MM.1S (cell line): ENCODE data around the gene XPO4.

Experiments
- DNase-seq: peaks from one replicate; pipeline ENCODE4 v3.0.0-alpha.2; 2015
- H2AFZ ChIP-seq: fragments of 300-600 bp; sonication (generic); 2 replicates; pipeline ENCODE4 v1.6.0; 2016; ENCODE audit warnings: antibody characterized with exemption, low read length
- H3F3A ChIP-seq: fragments of 300-600 bp; sonication (generic); 2 replicates; pipeline ENCODE4 v1.6.1; 2016; ENCODE audit warnings: mild to moderate bottlenecking, antibody characterized with exemption, low read length, moderate library complexity, mixed read lengths; ENCODE audit not compliant: insufficient read depth
- H3K27ac ChIP-seq: fragments of 300-600 bp; sonication (generic); 2 replicates; pipeline ENCODE4 v1.5.1; 2016; ENCODE audit warnings: mild to moderate bottlenecking, low read length
- H3K27me3 ChIP-seq: fragments of 300-600 bp; sonication (generic); replicated peaks from 2 replicates; pipeline ENCODE4 v1.6.0; 2016; ENCODE audit warnings: low read length; ENCODE audit not compliant: insufficient read depth
- H3K36me3 ChIP-seq: fragments of 300-600 bp; sonication (generic); replicated peaks from 2 replicates; pipeline ENCODE4 v1.6.1; 2016; ENCODE audit warnings: mild to moderate bottlenecking, low read length, mixed read lengths; ENCODE audit not compliant: insufficient read depth
- H3K4me1 ChIP-seq: fragments of 300-600 bp; sonication (generic); 2 replicates; pipeline ENCODE4 v1.6.1; 2016; ENCODE audit warnings: low read length, mixed read lengths
- H3K4me2 ChIP-seq: fragments of 300-600 bp; sonication (generic); 2 replicates; pipeline ENCODE4 v1.6.0; 2016; ENCODE audit warnings: low read depth, low read length
- H3K4me3 ChIP-seq: fragments of 300-600 bp; sonication (generic); 2 replicates; pipeline ENCODE4 v1.5.1; 2016; ENCODE audit warnings: low read length, mixed read lengths
- H3K79me2 ChIP-seq: fragments of 300-600 bp; sonication (generic); 2 replicates; pipeline ENCODE4 v1.6.1; 2016; ENCODE audit warnings: mixed run types, low read length, mixed read lengths
- H3K9ac ChIP-seq: fragments of 300-600 bp; sonication (generic); 2 replicates; pipeline ENCODE4 v1.6.1; 2016; ENCODE audit warnings: low read length, mixed read lengths
- H3K9me2 ChIP-seq: fragments of 300-600 bp; sonication (generic); replicated peaks from 2 replicates; pipeline ENCODE4 v1.6.1; 2016; ENCODE audit warnings: mild to moderate bottlenecking, low read length, mixed read lengths; ENCODE audit not compliant: insufficient read depth
- H3K9me3 ChIP-seq: fragments of 300-600 bp; sonication (generic); replicated peaks from 2 replicates; pipeline ENCODE4 v1.6.1; 2016; ENCODE audit warnings: mild to moderate bottlenecking, low read length, mixed read lengths; ENCODE audit not compliant: insufficient read depth
- H4K20me1 ChIP-seq: fragments of 300-600 bp; sonication (generic); 2 replicates; pipeline ENCODE4 v1.6.1; 2016; ENCODE audit warnings: mild to moderate bottlenecking, low read length, moderate library complexity, mixed read lengths; ENCODE audit not compliant: insufficient read depth
- CTCF ChIP-seq: fragments of 300-600 bp; sonication (generic); IDR thresholded peaks from 2 replicates; pipeline ENCODE4 v1.5.1; 2016; ENCODE audit warnings: antibody characterized with exemption, low read length, mixed read lengths
- EZH2 ChIP-seq: fragments of 300-600 bp; sonication (generic); optimal IDR thresholded peaks from 2 replicates; pipeline ENCODE3; 2017; ENCODE audit warnings: low read depth, mild to moderate bottlenecking, antibody characterized with exemption, low read length, mixed read lengths
- EZH2phosphoT487 ChIP-seq: fragments of 300-600 bp; sonication (generic); IDR thresholded peaks from 2 replicates; pipeline ENCODE4 v1.6.1; 2018; ENCODE audit warnings: antibody characterized with exemption, low read length

The XPO4 gene

GRCh38 chr13:20808874-20809273 is 93.7 kb downstream of the XPO4 start:
- H3K9ac ChIP-seq: no peak overlapping the region
- H4K20me1 ChIP-seq: no peaks in the 10 kb centered on the region
- no peak overlapping the region for H2AFZ ChIP-seq
- no peak for DNase-seq
- H3K4me2 ChIP-seq: no peak overlapping the region
- H3K9me2 ChIP-seq: no peaks in the 10 kb centered on the region
- no peaks in the 10 kb centered on the region for H3K4me1 ChIP-seq
- H3K4me3 ChIP-seq: no peak overlapping the region
- TF ChIP-seq CTCF (no peak), EZH2 (no peak), EZH2phosphoT487 (no peak)
- no peaks in the 10 kb centered on the region for H3K27me3 ChIP-seq
- H3F3A ChIP-seq: no peaks in the 10 kb centered on the region
- H3K36me3 ChIP-seq: no peaks in the 10 kb centered on the region
- H3K79me2 ChIP-seq: no peaks in the 10 kb centered on the region
- no peak overlapping the region for H3K27ac ChIP-seq
- no peaks in the 10 kb centered on the region for H3K9me3 ChIP-seq

- Histone ChIP-seq H3K4me1 (no peaks in the 10 kb centered on the region), H3K9me3 (no peaks in the 10 kb centered on the region), H3K4me3 (no peak overlapping the region), H2AFZ (no peak overlapping the region), H3K36me3 (no peaks in the 10 kb centered on the region), H3K27me3 (no peaks in the 10 kb centered on the region), H3K27ac (no peak overlapping the region), H4K20me1 (no peaks in the 10 kb centered on the region), H3K9me2 (no peaks in the 10 kb centered on the region), H3F3A (no peaks in the 10 kb centered on the region), H3K9ac (no peak overlapping the region), H3K79me2 (no peaks in the 10 kb centered on the region), H3K4me2 (no peak overlapping the region)
- DNase-seq: no peak
- TF ChIP-seq EZH2: no peak
- TF ChIP-seq CTCF: no peak
- TF ChIP-seq EZH2phosphoT487: no peak
Observed at GRCh38 chr13:20803180-20803965, 99.2 kb downstream of the XPO4 start.

GRCh38 chr13:20801707-20802106 is 100.8 kb downstream of the XPO4 start:
- Histone ChIP-seq H3K9me3 (no peaks in the 10 kb centered on the region), H3K36me3 (no peaks in the 10 kb centered on the region), H3K27ac (no peak overlapping the region)

More at GRCh38 chr13:20801707-20802106, 100.8 kb downstream of the XPO4 start:
- no peak for DNase-seq
- Histone ChIP-seq H3K79me2 (no peaks in the 10 kb centered on the region), H3K27me3 (no peaks in the 10 kb centered on the region), H3F3A (no peaks in the 10 kb centered on the region), H3K4me2 (no peak overlapping the region), H3K9me2 (no peaks in the 10 kb centered on the region), H3K9ac (no peak overlapping the region), H3K4me3 (no peak overlapping the region), H2AFZ (no peak overlapping the region), H4K20me1 (no peaks in the 10 kb centered on the region), H3K4me1 (no peaks in the 10 kb centered on the region)
- TF ChIP-seq CTCF (no peak), EZH2 (no peak), EZH2phosphoT487 (no peak)
